ENCODE data around the gene SERPINE2. TPM values are rescaled to one million over a fixed set of nuclear protein-coding genes. Genes with fewer than 3 reads are reported as not detected.

The SERPINE2 gene
- total RNA-seq, 6 experiments from 2014 or later, result 1.2 to 5.1 (median 2.1) TPM

GRCh38 chr2:223976635-223977226, 62.4 kb downstream of the SERPINE2 start:
- Histone ChIP-seq H3K9me3 (no peaks in the 10 kb centered on the region), H3K36me3 (no peaks in the 10 kb centered on the region), H3K27me3 (no peaks in the 10 kb centered on the region), H3K27ac (no peak overlapping the region), H3K4me3 (no peak overlapping the region), H3K4me1 (no peaks in the 10 kb centered on the region)
- no peak for ATAC-seq
- TF ChIP-seq CTCF (IDR thresholded peaks at IDR 0.05), result no peak
- DNase-seq, result no peak
- intact Hi-C loops (cut with DNase I), result no loop called here
- 44% methylated on average over 3 of the region's 3 CpGs for WGBS (ENCODE audit: insufficient coverage, low coverage, low lambda C conversion rate, missing lambda C conversion rate)

DNA sequence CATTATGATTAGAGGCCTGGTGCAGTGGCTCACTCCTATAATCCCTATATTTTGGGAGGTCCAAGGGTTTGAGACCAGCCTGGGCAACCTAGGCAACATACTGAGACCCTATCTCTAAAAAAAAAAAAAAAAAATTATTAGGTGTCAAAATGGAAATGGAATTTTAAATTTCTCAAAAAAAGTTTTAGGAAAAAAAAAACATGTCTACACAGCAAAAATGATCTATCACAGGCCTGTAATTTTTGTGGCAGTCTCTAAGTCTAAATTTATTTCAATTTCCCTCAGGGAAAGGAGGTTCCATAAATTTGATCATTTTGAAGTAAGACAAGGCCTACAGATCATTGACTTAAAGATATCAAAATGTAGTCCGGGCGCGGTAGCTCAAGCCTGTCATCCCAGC, 65.5 kb downstream of the SERPINE2 start:
- TF ChIP-seq POLR2A (IDR thresholded peaks at IDR 0.05) (no peak), CTCF (IDR thresholded peaks at IDR 0.05) (no peak)
- WGBS (ENCODE audit: insufficient coverage, low coverage, low lambda C conversion rate, missing lambda C conversion rate), result 100% methylated on average over 3 of the region's 3 CpGs
- intact Hi-C loops (cut with DNase I), result no loop called here
- H3K4me3 ChIP-seq, result no peak overlapping the region
- H3K9me3 ChIP-seq, result no peaks in the 10 kb centered on the region
- no peaks in the 10 kb centered on the region for H3K27me3 ChIP-seq
- no peak overlapping the region for H3K27ac ChIP-seq
- no peak for ATAC-seq
- no peaks in the 10 kb centered on the region for H3K4me1 ChIP-seq
- no peaks in the 10 kb centered on the region for H3K36me3 ChIP-seq
- DNase-seq, result no peak

GRCh38 chr2:223972656-223973102, 66.4 kb downstream of the SERPINE2 start:
- H3K36me3 ChIP-seq, result peaks cover 0 to 9% (median 0%) of the 10 kb centered on the region in 4 donors
- DNase-seq (no peak), ATAC-seq (peak in 1 of 4 donors; percentile 28)
- intact Hi-C loops (cut with DNase I), result no loop called here
- 64% methylated on average over 5 of the region's 7 CpGs for WGBS (ENCODE audit: insufficient coverage, low coverage, low lambda C conversion rate, missing lambda C conversion rate)
- no peaks in the 10 kb centered on the region for H3K9me3 ChIP-seq
- H3K4me3 ChIP-seq, result no peak overlapping the region
- H3K27ac ChIP-seq, result no peak overlapping the region
- TF ChIP-seq CTCF (IDR thresholded peaks at IDR 0.05) (no peak), POLR2A (IDR thresholded peaks at IDR 0.05) (no peak)
- H3K27me3 ChIP-seq, result no peaks in the 10 kb centered on the region
- H3K4me1 ChIP-seq, result no peaks in the 10 kb centered on the region

DNA sequence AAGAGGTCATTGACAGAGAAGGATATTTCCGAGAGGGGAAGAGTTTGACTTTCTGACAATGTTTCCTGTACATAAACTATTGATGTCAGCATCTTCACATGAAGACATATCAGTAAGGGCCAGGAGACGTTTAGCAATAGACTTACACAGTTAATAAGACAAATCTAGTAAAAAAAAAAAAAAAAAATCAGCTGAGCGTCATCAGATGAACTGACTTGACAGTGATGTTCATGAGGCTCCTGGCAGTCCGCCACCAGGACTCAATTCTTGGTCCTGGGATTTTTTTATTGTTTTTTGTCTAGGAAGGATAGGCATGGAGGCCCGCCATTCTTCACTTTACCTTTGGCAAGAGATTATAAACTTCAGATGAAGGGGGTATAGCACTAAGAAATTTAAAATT, 67.4 kb downstream of the SERPINE2 start:
- TF ChIP-seq POLR2A (IDR thresholded peaks at IDR 0.05), result no peak
- TF ChIP-seq CTCF (IDR thresholded peaks at IDR 0.05), result no peak
- H3K27ac ChIP-seq, result no peak overlapping the region
- H3K9me3 ChIP-seq, result no peaks in the 10 kb centered on the region
- DNase-seq (no peak), ATAC-seq (no peak)
- no peaks in the 10 kb centered on the region for H3K27me3 ChIP-seq
- intact Hi-C loops (cut with DNase I), result no loop called here
- H3K4me1 ChIP-seq, result no peaks in the 10 kb centered on the region
- H3K4me3 ChIP-seq, result no peak overlapping the region
- WGBS (ENCODE audit: insufficient coverage, low coverage, low lambda C conversion rate, missing lambda C conversion rate), result 77% methylated on average over 5 of the region's 5 CpGs
- peaks cover 0 to 18% (median 6%) of the 10 kb centered on the region in 4 donors for H3K36me3 ChIP-seq
